WTC11 (cell line): Measurements from ENCODE around the gene DHDDS. TPM values are rescaled to one million over a fixed set of nuclear protein-coding genes. Genes with fewer than 3 reads are reported as not detected.

Source experiments
- AFF4 ChIP-seq: sonication (generic); formaldehyde crosslinking; IDR thresholded peaks from 2 replicates; pipeline ENCODE4 v1.8.1; 2023; ENCODE audit warnings: mild to moderate bottlenecking, missing genetic modification reagents, borderline replicate concordance
- ATF3 ChIP-seq: sonication (generic); formaldehyde crosslinking; conservative IDR thresholded peaks from 2 replicates; pipeline ENCODE4 v1.8.1; 2022; ENCODE audit warnings: mild to moderate bottlenecking, missing genetic modification reagents
- CREB1 ChIP-seq: sonication (generic); formaldehyde crosslinking; IDR thresholded peaks from 2 replicates; pipeline ENCODE4 v1.8.0; 2023; ENCODE audit warnings: mild to moderate bottlenecking, missing genetic modification reagents
- ELF4 ChIP-seq: sonication (generic); formaldehyde crosslinking; IDR thresholded peaks from 2 replicates; pipeline ENCODE4 v1.8.1; 2022; ENCODE audit warnings: low read depth, mild to moderate bottlenecking, moderate library complexity, missing genetic modification reagents
- ESRRA ChIP-seq: sonication (generic); formaldehyde crosslinking; IDR thresholded peaks from 2 replicates; pipeline ENCODE4 v1.8.1; 2022; ENCODE audit warnings: mild to moderate bottlenecking, missing genetic modification reagents, borderline replicate concordance
- ETV6 ChIP-seq: sonication (generic); formaldehyde crosslinking; IDR thresholded peaks from 2 replicates; pipeline ENCODE4 v1.8.1; 2022; ENCODE audit warnings: mild to moderate bottlenecking, missing genetic modification reagents
- FOXP4 ChIP-seq: sonication (generic); formaldehyde crosslinking; IDR thresholded peaks from 2 replicates; pipeline ENCODE4 v1.8.0; 2022; ENCODE audit warnings: mild to moderate bottlenecking, missing genetic modification reagents
- GRHL2 ChIP-seq: fragments of 250-450 bp; sonication (Bioruptor Pico); IDR thresholded peaks from 2 replicates; pipeline ENCODE4 v1.8.0; 2022; ENCODE audit warnings: mild to moderate bottlenecking, moderate library complexity; ENCODE audit not compliant: insufficient replicate concordance, severe bottlenecking
- IRF2 ChIP-seq: sonication (generic); formaldehyde crosslinking; IDR thresholded peaks from 2 replicates; pipeline ENCODE4 v1.8.0; 2022; ENCODE audit warnings: low read depth, missing genetic modification reagents, borderline replicate concordance
- PRRX2 ChIP-seq: fragments of 250-450 bp; sonication (Bioruptor Pico); IDR thresholded peaks from 2 replicates; pipeline ENCODE4 v1.8.0; 2021; ENCODE audit warnings: mild to moderate bottlenecking
- TCF7 ChIP-seq: sonication (generic); formaldehyde crosslinking; IDR thresholded peaks from 2 replicates; pipeline ENCODE4 v1.8.0; 2022; ENCODE audit warnings: mild to moderate bottlenecking, low read depth, missing genetic modification reagents, moderate library complexity
- TEAD1 ChIP-seq: sonication (generic); formaldehyde crosslinking; IDR thresholded peaks from 2 replicates; pipeline ENCODE4 v1.8.0; 2022; ENCODE audit warnings: mild to moderate bottlenecking, missing genetic modification reagents
- TEAD4 ChIP-seq: sonication (generic); formaldehyde crosslinking; IDR thresholded peaks from 2 replicates; pipeline ENCODE4 v1.8.0; 2022; ENCODE audit warnings: mild to moderate bottlenecking, missing genetic modification reagents
- TP53 ChIP-seq: sonication (generic); formaldehyde crosslinking; IDR thresholded peaks from 2 replicates; pipeline ENCODE4 v1.8.1; 2023; ENCODE audit warnings: mild to moderate bottlenecking, missing genetic modification reagents
- USF1 ChIP-seq: sonication (generic); formaldehyde crosslinking; IDR thresholded peaks from 2 replicates; pipeline ENCODE4 v1.8.0; 2022; ENCODE audit warnings: mild to moderate bottlenecking, missing genetic modification reagents
- ZMAT4 ChIP-seq: fragments of 250-450 bp; sonication (Bioruptor Pico); IDR thresholded peaks from 2 replicates; pipeline ENCODE4 v1.9.0; 2021; ENCODE audit warnings: mild to moderate bottlenecking
- ZNF138 ChIP-seq: sonication (generic); formaldehyde crosslinking; conservative IDR thresholded peaks from 2 replicates; pipeline ENCODE4 v1.8.1; 2022; ENCODE audit warnings: mild to moderate bottlenecking, moderate library complexity, missing genetic modification reagents
- ZNF219 ChIP-seq: sonication (generic); formaldehyde crosslinking; IDR thresholded peaks from 2 replicates; pipeline ENCODE4 v1.8.0; 2023; ENCODE audit warnings: missing genetic modification reagents, mild to moderate bottlenecking, borderline replicate concordance
- ZNF281 ChIP-seq: sonication (generic); formaldehyde crosslinking; IDR thresholded peaks from 2 replicates; pipeline ENCODE4 v1.8.0; 2023; ENCODE audit warnings: mild to moderate bottlenecking, missing genetic modification reagents
- ZNF317 ChIP-seq: sonication (generic); formaldehyde crosslinking; IDR thresholded peaks from 2 replicates; pipeline ENCODE4 v1.8.1; 2023; ENCODE audit warnings: low read depth, mild to moderate bottlenecking, moderate library complexity, missing genetic modification reagents, borderline replicate concordance
- ZNF425 ChIP-seq: fragments of 250-450 bp; sonication (Bioruptor Pico); conservative IDR thresholded peaks from 2 replicates; pipeline ENCODE4 v1.9.0; 2021; ENCODE audit warnings: mild to moderate bottlenecking
- ZNF512 ChIP-seq: sonication (generic); formaldehyde crosslinking; IDR thresholded peaks from 2 replicates; pipeline ENCODE4 v1.8.1; 2022; ENCODE audit warnings: missing genetic modification reagents, borderline replicate concordance
- ZSCAN18 ChIP-seq: fragments of 250-450 bp; sonication (Bioruptor Pico); IDR thresholded peaks from 2 replicates; pipeline ENCODE4 v2.1.2; 2022; ENCODE audit warnings: mild to moderate bottlenecking, moderate library complexity
- total RNA-seq: library from RNA; stranded (reverse); gene quantifications from 3 replicates; pipeline ENCODE4 v1.2.3, GENCODE V29; 2021

The DHDDS gene
- total RNA-seq, 1 experiment from 2014 or later = 55.4 TPM

- peak; percentile 74 for TF ChIP-seq ZNF281 (CRISPR knock-in tag)
- TF ChIP-seq ETV6 = peak; percentile 94
- no peak for TF ChIP-seq CREB1 (CRISPR knock-in tag)
- TF ChIP-seq TP53 = no peak
- TF ChIP-seq ESRRA (CRISPR knock-in tag) = no peak
- TF ChIP-seq ZNF512 (CRISPR knock-in tag) = no peak
- peak; percentile 61; the same call in 1 of the 2 replicates for TF ChIP-seq FOXP4 (CRISPR knock-in tag)
- no peak for TF ChIP-seq ZMAT4
- no peak for TF ChIP-seq TCF7 (CRISPR knock-in tag)
- TF ChIP-seq ZNF138 = no peak
- TF ChIP-seq ELF4 (CRISPR knock-in tag) = no peak
- TF ChIP-seq ATF3 (CRISPR knock-in tag) = no peak
- TF ChIP-seq TEAD1 (CRISPR knock-in tag) = no peak
- peak; percentile 73 for TF ChIP-seq USF1 (CRISPR knock-in tag)
- TF ChIP-seq GRHL2 (CRISPR knock-in tag) = no peak
- no peak for TF ChIP-seq ZNF219 (CRISPR knock-in tag)
- 0 out of 2 replicates have a peak, but pooled peaks have one; percentile 40 for TF ChIP-seq ZNF425
- no peak for TF ChIP-seq TEAD4 (CRISPR knock-in tag)
- no peak for TF ChIP-seq ZSCAN18
- TF ChIP-seq ZNF317 (CRISPR knock-in tag) = no peak
- 0 out of 2 replicates have a peak, but pooled peaks have one; percentile 43 for TF ChIP-seq IRF2 (CRISPR knock-in tag)
- no peak for TF ChIP-seq AFF4
- no peak for TF ChIP-seq PRRX2
Observed at GRCh38 chr1:26411624-26412074, 20.5 kb upstream of the DHDDS start (continued).
